GM23338 (cell line): ENCODE results near the gene FILIP1L.

Source experiments
- CTCF ChIP-seq, 2 experiments: fragments of 200-600 bp in 1 of 2; sonication (generic) in 1 of 2; conservative IDR thresholded peaks; 2 replicates each; pipeline versions ENCODE4 v1.5.1 to v1.6.1; 2016 to 2017; ENCODE audit warnings: antibody characterized with exemption in 2 of 2, low read depth in 2 of 2, mild to moderate bottlenecking in 2 of 2, moderate library complexity in 1 of 2
- ETS1 ChIP-seq: IDR thresholded peaks from 2 replicates; pipeline ENCODE4 v1.6.1; 2016; ENCODE audit warnings: antibody characterized with exemption
- EZH2 ChIP-seq: fragments of 200-600 bp; sonication (generic); IDR thresholded peaks from one replicate; pipeline ENCODE4 v1.8.0; 2017; ENCODE audit warnings: antibody characterized with exemption, mild to moderate bottlenecking, low read depth; ENCODE audit not compliant: unreplicated experiment
- EZH2phosphoT487 ChIP-seq: fragments of 200-600 bp; sonication (generic); IDR thresholded peaks from one replicate; pipeline ENCODE4 v1.8.1; 2018; ENCODE audit warnings: antibody characterized with exemption; ENCODE audit not compliant: unreplicated experiment
- POLR2AphosphoS5 ChIP-seq: IDR thresholded peaks from 2 replicates; pipeline ENCODE4 v1.6.1; 2016; ENCODE audit warnings: antibody characterized with exemption, low read depth
- REST ChIP-seq: IDR thresholded peaks from one replicate; pipeline ENCODE4 v1.6.1; 2018; ENCODE audit warnings: antibody characterized with exemption; ENCODE audit not compliant: unreplicated experiment
- ZNF114 ChIP-seq: fragments of 250-450 bp; sonication (Bioruptor Pico); IDR thresholded peaks from 2 replicates; pipeline ENCODE4 v1.5.0; 2020; ENCODE audit warnings: mild to moderate bottlenecking, moderate library complexity

- TF ChIP-seq CTCF (conservative IDR thresholded peaks at IDR 0.05; ENCODE audit: low read depth in 2 of 2) (no peak), ZNF114 (CRISPR knock-in tag) (no peak), POLR2AphosphoS5 (no peak), ETS1 (no peak), EZH2 (no peak), EZH2phosphoT487 (no peak), REST (no peak)
Measured at GRCh38 chr3:99799422-99799821, 314.9 kb downstream of the FILIP1L start.
